HG02798 (cell line): Measurements from ENCODE around the gene ADAMTS19.
"Not testable (repeated sequence)": the region's sequence is repeated elsewhere in the genome, so short reads cannot be mapped to it uniquely, and the experiment has no call there.

Experiments used
- ATAC-seq: cut with Tn5 transposase; IDR thresholded peaks from one replicate; pipeline ENCODE4 v1.9.1; 2021; ENCODE audit warnings: mild to moderate bottlenecking; ENCODE audit not compliant: unreplicated experiment, poor library complexity

Gene ADAMTS19

GRCh38 chr5:129459777-129460671 is at the start of gene ADAMTS19:
ADAMTS19 (plus strand) TSS chr5:129460298; CDS start chr5:129460392, 94 bp downstream.
- peak; percentile 53 for ATAC-seq

GRCh38 chr5:129410488-129410887 is 49.6 kb upstream of the ADAMTS19 start:
- no peak for ATAC-seq

GRCh38 chr5:129412721-129413120 is 47.4 kb upstream of the ADAMTS19 start:
- ATAC-seq, result no peak

DNA sequence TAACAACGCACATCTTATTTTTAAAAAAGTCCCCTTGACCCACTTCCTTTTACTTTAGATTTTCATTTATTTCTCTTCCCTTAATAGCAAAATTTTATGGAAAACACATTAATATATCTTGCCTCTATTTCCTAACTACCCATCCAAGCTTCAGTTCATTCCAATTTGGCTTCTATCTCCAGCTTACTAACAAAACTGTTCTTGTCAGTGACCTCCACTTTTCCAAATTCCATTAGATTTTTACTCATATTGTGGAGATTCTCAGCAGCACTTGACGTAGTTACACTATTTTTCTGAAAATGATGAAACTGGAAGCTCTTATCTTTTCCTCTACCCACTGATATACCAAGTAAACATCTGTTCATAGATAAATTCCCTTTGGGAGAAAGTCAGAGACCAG is 46.5 kb upstream of the ADAMTS19 start:
- no peak for ATAC-seq

- ATAC-seq, result no peak
Measured at GRCh38 chr5:129419292-129419691, 40.8 kb upstream of the ADAMTS19 start.

DNA sequence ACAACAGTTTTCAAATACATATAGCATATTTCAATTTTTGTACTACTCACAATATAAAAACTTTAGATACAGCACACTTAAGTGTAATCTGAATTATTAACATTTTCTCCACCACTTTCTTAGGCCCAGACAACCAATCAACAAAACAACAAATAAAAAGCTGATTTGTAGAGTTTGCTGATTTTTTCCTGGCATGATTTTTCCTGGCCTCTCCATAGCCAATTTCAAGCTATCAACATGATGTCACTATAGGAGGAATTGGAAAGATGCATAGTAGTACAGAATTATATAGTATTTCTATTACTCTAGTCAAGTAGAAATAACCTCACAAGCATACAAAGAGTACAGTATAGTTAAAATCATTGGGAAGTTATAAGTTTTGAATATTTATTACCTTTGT is 35.1 kb upstream of the ADAMTS19 start:
- no peak for ATAC-seq

- no peak for ATAC-seq
Measured at GRCh38 chr5:129426071-129426470, 34.0 kb upstream of the ADAMTS19 start.

DNA sequence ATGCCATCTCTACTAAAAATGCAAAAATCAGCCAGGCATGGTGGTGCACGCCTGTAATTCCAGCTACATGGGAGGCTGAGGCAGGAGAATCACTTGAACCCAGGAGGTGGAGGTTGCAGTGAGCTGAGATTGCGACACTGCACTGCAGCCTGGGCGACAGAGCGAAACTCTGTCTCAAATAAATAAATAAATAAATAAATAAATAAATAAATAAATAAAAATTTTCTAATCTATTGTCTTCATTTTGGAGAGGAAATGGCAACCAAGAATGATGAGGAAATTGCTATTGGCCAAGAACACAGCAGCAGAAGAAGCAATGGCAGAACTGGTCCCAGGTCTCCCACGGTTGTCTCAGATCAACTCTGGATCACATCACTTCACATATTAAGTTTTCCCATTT is 31.5 kb upstream of the ADAMTS19 start:
- not testable (repeated sequence) for ATAC-seq

DNA sequence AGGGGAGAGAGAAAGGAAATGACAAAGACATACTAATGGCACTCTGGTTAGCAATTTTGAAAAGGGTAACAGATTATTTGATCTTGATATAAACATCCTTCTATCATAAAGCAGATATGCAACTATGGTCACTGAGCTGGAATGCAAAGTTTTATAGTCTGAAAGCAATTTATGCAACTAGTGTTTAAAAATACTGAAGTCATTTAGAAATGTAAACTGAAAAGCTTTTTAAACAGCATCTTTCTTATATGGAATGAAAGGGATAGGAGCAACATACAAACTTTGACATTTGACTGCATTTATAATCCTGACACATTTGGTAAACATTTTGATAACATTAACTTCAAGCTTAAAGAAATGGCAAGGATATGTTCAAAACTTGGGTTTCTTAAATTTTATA is 28.7 kb upstream of the ADAMTS19 start:
- ATAC-seq, result no peak

GRCh38 chr5:129438322-129438721 is 21.8 kb upstream of the ADAMTS19 start:
- ATAC-seq, result no peak

DNA sequence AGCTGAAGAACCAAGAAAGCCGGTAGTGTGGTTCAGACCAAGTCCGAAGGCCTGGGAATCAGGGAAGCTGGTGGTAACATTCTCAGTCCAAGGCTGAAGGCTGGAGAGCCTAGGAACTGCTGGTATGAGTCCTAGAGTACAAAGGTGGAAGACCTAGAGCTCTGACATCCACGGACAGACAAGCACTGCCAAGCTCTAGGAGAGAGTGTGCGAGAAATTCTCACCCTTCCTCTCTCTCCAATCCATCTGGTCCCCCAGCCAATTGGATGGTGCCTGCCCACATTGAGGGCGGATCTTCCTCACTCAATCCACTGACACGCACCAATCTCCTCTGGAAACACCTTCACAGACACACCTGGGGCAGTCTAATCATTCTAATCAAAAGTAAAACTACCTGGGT is 19.7 kb upstream of the ADAMTS19 start:
- no peak for ATAC-seq

- no peak for ATAC-seq
Measured at GRCh38 chr5:129441096-129441495, 19.0 kb upstream of the ADAMTS19 start.

GRCh38 chr5:129445379-129445778 is 14.7 kb upstream of the ADAMTS19 start:
- ATAC-seq, result no peak

DNA sequence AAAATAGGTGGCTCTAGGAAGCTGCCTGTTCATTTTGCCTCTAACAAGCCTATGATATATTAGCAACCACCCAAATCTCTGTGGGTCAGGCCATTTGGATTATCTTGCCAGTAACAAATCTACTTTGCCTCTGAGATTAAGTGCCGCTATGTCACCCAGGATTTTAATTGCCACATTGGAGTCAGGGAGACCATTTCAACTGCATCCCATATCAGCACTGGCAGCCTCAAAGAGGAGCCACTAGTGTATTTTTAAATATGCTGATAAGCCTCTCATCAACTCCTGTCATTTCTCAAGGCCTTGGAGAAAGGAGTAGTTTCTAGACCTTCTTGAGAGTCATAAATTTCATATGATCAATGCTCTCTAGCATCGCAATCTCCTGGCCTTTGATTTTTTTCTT is 12.1 kb upstream of the ADAMTS19 start:
- no peak for ATAC-seq

GRCh38 chr5:129448654-129449053 is 11.4 kb upstream of the ADAMTS19 start:
- no peak for ATAC-seq

DNA sequence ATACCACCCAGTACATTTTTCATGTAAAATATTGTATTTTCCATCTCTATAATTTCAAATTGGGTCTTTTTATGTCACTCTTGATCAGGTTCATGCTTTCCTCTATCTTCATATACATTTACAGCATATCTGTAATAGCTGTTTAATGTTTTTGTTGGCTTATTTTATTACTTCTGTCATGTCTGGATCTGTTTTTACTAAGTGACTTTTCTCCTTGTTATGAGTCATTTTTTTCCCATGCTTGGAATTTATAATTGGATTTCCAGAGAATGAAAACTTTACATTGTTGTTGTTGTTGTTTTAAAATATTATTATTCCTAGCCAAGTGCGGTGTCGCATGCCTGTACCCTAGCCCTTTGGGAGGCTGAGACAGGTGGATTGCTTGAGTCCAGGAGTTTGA is 5.6 kb upstream of the ADAMTS19 start:
- no peak for ATAC-seq

DNA sequence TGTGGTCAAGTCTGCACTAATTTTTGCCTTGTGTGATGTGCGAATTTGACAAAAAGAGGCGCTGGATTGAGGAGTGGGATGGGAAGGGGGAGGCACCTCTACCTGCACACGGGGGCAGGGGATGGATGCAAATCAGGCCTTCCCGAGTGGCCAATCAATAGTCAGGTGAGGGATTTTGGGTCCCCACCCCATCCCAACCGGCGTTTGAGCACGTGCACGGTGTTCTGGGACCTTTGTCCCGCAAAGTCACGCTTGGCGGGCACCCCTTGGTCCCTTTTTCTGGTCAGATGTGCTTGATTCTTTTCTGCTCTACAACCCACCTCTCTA is 685 bp upstream of the ADAMTS19 start:
- no peak for ATAC-seq

GRCh38 chr5:129460672-129460935 is 506 bp downstream of the ADAMTS19 start:
- ATAC-seq, result no peak

GRCh38 chr5:129460936-129461710 is 1.0 kb downstream of the ADAMTS19 start:
- peak; percentile 31 for ATAC-seq

DNA sequence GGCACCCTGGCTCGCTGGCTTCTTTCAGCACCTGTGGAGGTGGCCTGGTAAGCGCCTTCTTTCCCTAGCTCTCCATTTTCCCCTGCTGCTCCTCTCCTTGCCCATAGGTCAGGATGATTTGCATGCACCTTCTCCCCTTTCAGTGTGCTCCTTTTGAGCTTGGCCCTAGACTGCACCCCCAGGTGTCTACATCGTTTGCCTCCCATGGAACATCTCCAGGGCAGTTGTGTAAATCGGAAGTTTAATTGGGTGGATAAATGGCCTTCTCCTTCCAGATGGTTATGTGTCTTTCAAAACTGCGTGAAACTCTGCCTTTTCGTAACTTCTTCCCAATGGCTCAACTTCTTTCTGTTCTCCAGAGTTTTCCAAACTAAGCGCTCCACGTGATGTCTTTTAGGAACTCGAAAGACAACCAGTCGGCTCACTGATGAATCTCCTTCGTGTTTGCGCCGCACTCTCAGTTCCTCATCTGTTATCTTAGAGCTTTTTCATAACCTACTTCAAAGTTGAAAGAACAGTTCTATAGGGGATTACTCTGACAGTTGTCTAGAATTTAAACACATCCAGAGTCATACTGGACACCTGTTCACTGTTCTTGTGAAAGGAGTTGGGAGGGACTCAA is 1.7 kb downstream of the ADAMTS19 start:
- peak; percentile 74 for ATAC-seq

GRCh38 chr5:129465776-129466344 is 5.8 kb downstream of the ADAMTS19 start:
- no peak for ATAC-seq
